CD14-positive monocyte (primary cell): Measurements from ENCODE around the gene LIMA1. TPM values are rescaled to one million over a fixed set of nuclear protein-coding genes. Genes with fewer than 3 reads are reported as not detected.
"Not testable (repeated sequence)": the region's sequence is repeated elsewhere in the genome, so short reads cannot be mapped to it uniquely, and the experiment has no call there.

ENCODE experiments used
- DNase-seq, 3 donors: peaks; one replicate each; pipeline ENCODE4 v3.0.0-alpha.2; 2011 to 2022
- H2AFZ ChIP-seq: 2 replicates; pipeline ENCODE4 v1.6.0; 2012; ENCODE audit warnings: mild to moderate bottlenecking, low read depth, low read length, inconsistent platforms; ENCODE audit not compliant: insufficient read depth, poor library complexity, severe bottlenecking
- H3K27ac ChIP-seq, 2 donors: 1 replicate in 1 of 2; 2 replicates in 1 of 2; pipeline ENCODE4 v1.5.1; 2012 to 2013; ENCODE audit warnings: low read length in 2 of 2, control low read depth in 1 of 2, inconsistent platforms in 1 of 2, low read depth in 1 of 2, mild to moderate bottlenecking in 1 of 2
- H3K27me3 ChIP-seq, 2 donors: one replicate each; pipeline versions ENCODE4 v1.6.0 to v1.6.1; 2011 to 2013; ENCODE audit warnings: low read length in 2 of 2; ENCODE audit not compliant: control insufficient read depth in 2 of 2, insufficient read depth in 2 of 2
- H3K36me3 ChIP-seq, 2 donors: replicated peaks in 1 of 2; 1 replicate in 1 of 2; 2 replicates in 1 of 2; pipeline versions ENCODE4 v1.5.1 to v1.6.1; 2012 to 2013; ENCODE audit warnings: low read length in 2 of 2, control low read depth in 1 of 2, inconsistent platforms in 1 of 2, mild to moderate bottlenecking in 1 of 2; ENCODE audit not compliant: insufficient read depth in 2 of 2, control insufficient read depth in 1 of 2
- H3K4me1 ChIP-seq, 2 donors: 1 replicate in 1 of 2; 2 replicates in 1 of 2; pipeline versions ENCODE4 v1.5.1 to v1.6.1; 2012 to 2013; ENCODE audit warnings: low read length in 2 of 2, control low read depth in 1 of 2, inconsistent platforms in 1 of 2, mild to moderate bottlenecking in 1 of 2, moderate library complexity in 1 of 2; ENCODE audit not compliant: insufficient read depth in 2 of 2, control insufficient read depth in 1 of 2
- H3K4me2 ChIP-seq: replicated peaks from 2 replicates; pipeline ENCODE3; 2012; ENCODE audit warnings: low read length, moderate library complexity, mild to moderate bottlenecking; ENCODE audit not compliant: poor library complexity, severe bottlenecking; ENCODE audit errors: extremely low read depth
- H3K4me3 ChIP-seq, 3 experiments: fragments of 200-600 bp in 1 of 3; sonication (generic) in 1 of 3; replicated peaks in 1 of 3; 1 replicate in 2 of 3; 2 replicates in 1 of 3; pipeline ENCODE4 v1.5.1; 2011 to 2013; ENCODE audit warnings: low read length in 3 of 3, mild to moderate bottlenecking in 3 of 3, control low read depth in 2 of 3, low read depth in 2 of 3, inconsistent platforms in 1 of 3, moderate library complexity in 1 of 3
- H3K79me2 ChIP-seq: 2 replicates; pipeline ENCODE4 v1.6.0; 2012; ENCODE audit warnings: mild to moderate bottlenecking, control low read depth, inconsistent platforms, low read length, moderate library complexity; ENCODE audit not compliant: insufficient read depth
- H3K9ac ChIP-seq: 2 replicates; pipeline ENCODE4 v1.6.0; 2017; ENCODE audit warnings: low read length, mild to moderate bottlenecking; ENCODE audit not compliant: insufficient read depth, poor library complexity, severe bottlenecking
- H3K9me3 ChIP-seq, 2 donors: replicated peaks in 1 of 2; 1 replicate in 1 of 2; 2 replicates in 1 of 2; pipeline versions ENCODE4 v1.5.1 to v1.6.1; 2012 to 2013; ENCODE audit warnings: low read length in 2 of 2, control low read depth in 1 of 2; ENCODE audit not compliant: control insufficient read depth in 1 of 2, insufficient read depth in 1 of 2
- H4K20me1 ChIP-seq: 2 replicates; pipeline ENCODE4 v1.6.0; 2012; ENCODE audit warnings: mild to moderate bottlenecking, low read length, control low read depth, moderate library complexity; ENCODE audit not compliant: insufficient read depth
- H3K27ac Mint-ChIP-seq, 7 donors: one replicate each; pipeline ENCODE4 v1.8.0; 2020; ENCODE audit warnings: mild to moderate bottlenecking in 7 of 7, mixed read lengths in 7 of 7, moderate library complexity in 6 of 7, inconsistent platforms in 2 of 7
- H3K27me3 Mint-ChIP-seq, 3 donors: one replicate each; pipeline ENCODE4 v1.8.0; 2021 to 2022; ENCODE audit warnings: low read depth in 3 of 3, mild to moderate bottlenecking in 3 of 3, mixed read lengths in 3 of 3, moderate library complexity in 3 of 3, inconsistent platforms in 1 of 3
- H3K36me3 Mint-ChIP-seq, 2 donors: one replicate each; pipeline ENCODE4 v1.8.0; 2020; ENCODE audit warnings: mixed read lengths in 2 of 2, inconsistent platforms in 1 of 2, mild to moderate bottlenecking in 1 of 2
- H3K4me1 Mint-ChIP-seq: one replicate; pipeline ENCODE4 v1.8.0; 2020; ENCODE audit warnings: mild to moderate bottlenecking, mixed read lengths
- H3K4me3 Mint-ChIP-seq, 2 donors: one replicate each; pipeline ENCODE4 v1.8.0; 2020; ENCODE audit warnings: mild to moderate bottlenecking in 2 of 2, mixed read lengths in 2 of 2, moderate library complexity in 1 of 2
- H3K9me3 Mint-ChIP-seq, 7 donors: one replicate each; pipeline ENCODE4 v1.8.0; 2020 to 2022; ENCODE audit warnings: mixed read lengths in 7 of 7, mild to moderate bottlenecking in 6 of 7, moderate library complexity in 6 of 7, inconsistent platforms in 2 of 7
- WGBS: methylation state at CpG from one replicate; pipeline ENCODE4 v1.1.5; 2013; ENCODE audit warnings: missing lambda C conversion rate; ENCODE audit not compliant: insufficient coverage; 5-methylcytosine and 5-hydroxymethylcytosine counted together
- intact Hi-C, 2 donors: fragments of 100-400 bp; cut with micrococcal nuclease; formaldehyde crosslinking; loops; one replicate each; pipeline versions ENCODE4 v1.15.0 to v1.15.1; 2023
- polyA plus RNA-seq, 3 donors: library from polyadenylated mRNA; depleted of rRNA in 1 of 3; unstranded in 2 of 3; stranded (reverse) in 1 of 3; fragments of 300-500 nt in 2 of 3; fragments of >200 nt in 1 of 3; fragmentation: Illumina TruSeq in 2 of 3; gene quantifications; 1 replicate in 2 of 3; 2 replicates in 1 of 3; pipeline ENCODE4 v1.2.3, GENCODE V29; 2012 to 2021
- TF ChIP-seq, protein P1 (sequence below): fragments of 200-600 bp; IDR thresholded peaks from one replicate; pipeline ENCODE4 v1.8.0; 2022; ENCODE audit warnings: antibody characterized with exemption, mild to moderate bottlenecking

The LIMA1 gene
- polyA plus RNA-seq, 3 donors: 0.24 to 0.62 (median 0.51) TPM

DNA sequence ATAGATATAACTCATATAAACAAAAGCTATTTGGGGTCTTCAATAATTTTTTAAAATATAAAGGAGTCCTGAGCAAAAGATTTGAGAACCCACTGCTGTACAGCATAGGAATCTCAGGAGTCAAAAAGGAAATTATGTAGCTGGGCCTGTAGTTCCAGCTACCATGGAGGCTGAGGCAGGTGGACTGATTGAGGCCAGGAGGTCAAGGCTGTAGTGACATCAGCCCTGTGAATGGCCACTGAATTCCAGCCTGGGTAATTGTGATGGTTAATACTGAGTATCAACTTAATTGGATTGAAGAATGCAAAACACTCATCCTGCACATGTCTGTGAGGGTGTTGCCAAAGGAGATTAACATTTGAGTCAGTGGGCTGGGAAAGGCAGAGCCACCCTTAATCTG lies 126.7 kb downstream of the LIMA1 start:
- no peak overlapping the region for H3K4me2 ChIP-seq
- H3K27ac ChIP-seq: no peak overlapping the region
- no peaks in the 10 kb centered on the region for H3K4me1 ChIP-seq
- H3K27me3 ChIP-seq: no peaks in the 10 kb centered on the region
- intact Hi-C loops: no loop called here
- peaks cover 3% of the 10 kb centered on the region for H3K4me1 Mint-ChIP-seq
- H3K4me3 Mint-ChIP-seq: no peak overlapping the region
- H3K9me3 Mint-ChIP-seq: peaks cover 0 to 2% (median 0%) of the 10 kb centered on the region in 7 donors
- peak overlapping the region in 2 of 7 donors; percentile 32 to 38 for H3K27ac Mint-ChIP-seq
- DNase-seq: no peak
- TF ChIP-seq, protein P1, sequence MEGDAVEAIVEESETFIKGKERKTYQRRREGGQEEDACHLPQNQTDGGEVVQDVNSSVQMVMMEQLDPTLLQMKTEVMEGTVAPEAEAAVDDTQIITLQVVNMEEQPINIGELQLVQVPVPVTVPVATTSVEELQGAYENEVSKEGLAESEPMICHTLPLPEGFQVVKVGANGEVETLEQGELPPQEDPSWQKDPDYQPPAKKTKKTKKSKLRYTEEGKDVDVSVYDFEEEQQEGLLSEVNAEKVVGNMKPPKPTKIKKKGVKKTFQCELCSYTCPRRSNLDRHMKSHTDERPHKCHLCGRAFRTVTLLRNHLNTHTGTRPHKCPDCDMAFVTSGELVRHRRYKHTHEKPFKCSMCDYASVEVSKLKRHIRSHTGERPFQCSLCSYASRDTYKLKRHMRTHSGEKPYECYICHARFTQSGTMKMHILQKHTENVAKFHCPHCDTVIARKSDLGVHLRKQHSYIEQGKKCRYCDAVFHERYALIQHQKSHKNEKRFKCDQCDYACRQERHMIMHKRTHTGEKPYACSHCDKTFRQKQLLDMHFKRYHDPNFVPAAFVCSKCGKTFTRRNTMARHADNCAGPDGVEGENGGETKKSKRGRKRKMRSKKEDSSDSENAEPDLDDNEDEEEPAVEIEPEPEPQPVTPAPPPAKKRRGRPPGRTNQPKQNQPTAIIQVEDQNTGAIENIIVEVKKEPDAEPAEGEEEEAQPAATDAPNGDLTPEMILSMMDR: no peak
- H3K79me2 ChIP-seq: peaks cover 74% of the 10 kb centered on the region
- peaks cover 38% of the 10 kb centered on the region for H4K20me1 ChIP-seq
- H3K36me3 Mint-ChIP-seq: peaks cover 12% of the 10 kb centered on the region in 2 donors
- no peak overlapping the region for H3K9ac ChIP-seq
- no peak overlapping the region for H2AFZ ChIP-seq
- no peak overlapping the region for H3K4me3 ChIP-seq
- H3K27me3 Mint-ChIP-seq: no peaks in the 10 kb centered on the region
- peaks cover 8 to 12% of the 10 kb centered on the region in 2 donors for H3K36me3 ChIP-seq
- H3K9me3 ChIP-seq: no peaks in the 10 kb centered on the region

DNA sequence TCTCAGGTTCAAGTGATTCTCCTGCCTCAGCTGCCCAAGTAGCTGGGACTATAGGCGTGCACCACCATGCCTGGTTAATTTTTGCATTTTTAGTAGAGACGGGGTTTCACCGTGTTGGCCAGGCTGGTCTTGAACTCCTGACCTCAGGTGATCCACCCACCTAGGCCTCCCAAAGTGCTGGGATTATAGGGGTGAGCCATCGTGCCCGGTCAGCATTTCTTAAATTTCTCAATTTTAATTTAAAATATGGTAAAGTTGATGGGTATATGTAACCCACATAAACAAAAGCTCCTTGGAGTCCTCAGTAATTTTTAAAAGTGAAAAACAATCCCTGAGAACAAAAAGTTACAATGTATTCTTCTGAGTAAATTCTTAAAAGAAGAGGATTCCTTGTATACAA lies 128.4 kb downstream of the LIMA1 start:
- H3K9me3 ChIP-seq, H3K4me3 Mint-ChIP-seq, H3K4me3 ChIP-seq, H3K4me1 ChIP-seq, H3K4me2 ChIP-seq, H3K27ac ChIP-seq, H2AFZ ChIP-seq, intact Hi-C loops, H3K9me3 Mint-ChIP-seq, H3K27me3 ChIP-seq, H3K4me1 Mint-ChIP-seq, H3K9ac ChIP-seq, DNase-seq, H3K27me3 Mint-ChIP-seq: not testable (repeated sequence)
- peaks cover 12 to 16% of the 10 kb centered on the region in 2 donors for H3K36me3 Mint-ChIP-seq
- 80% methylated on average over 1 of the region's 5 CpGs for whole genome bisulfite sequencing
- H3K27ac Mint-ChIP-seq: peak overlapping the region in 2 of 7 donors; percentile 3 to 45
- Histone ChIP-seq H3K79me2 (peaks cover 68% of the 10 kb centered on the region), H4K20me1 (peaks cover 42% of the 10 kb centered on the region), H3K36me3 (peaks cover 8 to 12% of the 10 kb centered on the region in 2 donors)
